SK-MEL-5 (cell line): Measurements from ENCODE around the gene MBTPS1. TPM values are rescaled to one million over a fixed set of nuclear protein-coding genes. Genes with fewer than 3 reads are reported as not detected.

Experiments used
- DNase-seq: peaks from one replicate; pipeline ENCODE4 v3.0.0-alpha.2; 2016; ENCODE audit warnings: low read depth, low spot score
- in situ Hi-C: cut with HindIII; loops from 2 replicates; pipeline ENCODE4 v1.10.0; 2016; ENCODE audit warnings: low sequenced_read_pairs, high pct_unique_total_duplicates, low pct_unique_long_range_greater_than_20kb
- small RNA-seq, 2 experiments: library from RNA; depleted of rRNA; stranded (forward); fragments of <200 nt; gene quantifications; one replicate each; pipeline ENCODE3, GENCODE V24; 2014
- total RNA-seq: library from RNA; depleted of rRNA; stranded (reverse); fragments of >200 nt; shearing (Covaris generic); gene quantifications from 2 replicates; pipeline ENCODE4 v1.2.3, GENCODE V29; 2014; rRNA removed

The MBTPS1 gene
- total RNA-seq, 1 experiment from 2014 or later = 48.7 TPM

GRCh38 chr16:84013787-84014569 is 102.8 kb downstream of the MBTPS1 start:
- in situ Hi-C loops = no loop called here
- DNase-seq = peak; percentile 90

DNA sequence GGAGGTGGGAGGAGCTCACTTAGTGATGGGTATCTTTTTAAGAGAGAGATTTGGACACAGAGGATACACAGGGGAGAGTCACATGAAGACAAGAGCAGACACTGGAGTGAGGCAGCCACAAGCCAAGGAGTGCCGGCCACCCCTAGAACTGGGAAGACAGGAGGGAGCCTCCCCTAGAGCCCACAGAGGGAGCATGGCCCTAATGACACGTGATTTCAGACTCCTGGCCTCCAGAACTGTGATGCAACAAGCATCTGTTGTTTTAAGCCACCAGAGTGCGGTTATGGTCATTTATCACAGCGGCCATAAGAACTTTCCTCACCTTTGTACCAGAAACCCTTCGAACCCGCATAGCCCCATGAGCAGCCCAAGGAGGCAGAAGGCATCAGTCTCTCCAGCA is 107.5 kb downstream of the MBTPS1 start:
- no peak for DNase-seq

GRCh38 chr16:84007965-84008364 is 108.8 kb downstream of the MBTPS1 start:
- DNase-seq = peak; percentile 22
- in situ Hi-C loops = no loop called here

More for the DNA sequence above, 107.5 kb downstream of the MBTPS1 start:
- in situ Hi-C loops = no loop called here

- no peak for DNase-seq
- in situ Hi-C loops = no loop called here
These were observed 109.2 kb downstream of the MBTPS1 start for GRCh38 chr16:84007520-84007919.

- DNase-seq = no peak
- in situ Hi-C loops = no loop called here
These were observed 111.4 kb downstream of the MBTPS1 start for GRCh38 chr16:84005391-84005790.

- no peak for DNase-seq
- in situ Hi-C loops = no loop called here
These were observed 112.3 kb downstream of the MBTPS1 start for GRCh38 chr16:84004442-84004841.

Small RNA genes lying within 50 kb of the gene (small RNA-seq; reads per million reads assigned to genes)
- 0 to 0.48 reads per million in 2 experiments for gene RNA5SP432

Other genes starting within 250 kb of the MBTPS1 start
- gene MLYCD, start 217.8 kb downstream of the MBTPS1 start, total RNA-seq = 3.4 and 3.9 TPM in 2 replicates
- gene OSGIN1, start 163.7 kb downstream of the MBTPS1 start, total RNA-seq = 88.5 and 90.9 TPM in 2 replicates
- 0.43 TPM in 1 of 2 replicates, not detected in the other for gene NECAB2, start 148.7 kb downstream of the MBTPS1 start, total RNA-seq
- 9.0 and 11.7 TPM in 2 replicates for gene SLC38A8, start 74.1 kb downstream of the MBTPS1 start, total RNA-seq
- 41.1 and 42.0 TPM in 2 replicates for gene HSDL1, start 28.2 kb upstream of the MBTPS1 start, total RNA-seq
- 0.16 and 0.63 TPM in 2 replicates for gene DNAAF1, start 28.4 kb upstream of the MBTPS1 start, total RNA-seq
- gene TAF1C, start 70.1 kb upstream of the MBTPS1 start, total RNA-seq = 39.7 and 54.1 TPM in 2 replicates
- gene ADAD2, start 74.2 kb upstream of the MBTPS1 start, total RNA-seq = 0.11 and 0.21 TPM in 2 replicates
- 3.3 and 3.5 TPM in 2 replicates for gene KCNG4, start 123.1 kb upstream of the MBTPS1 start, total RNA-seq
- 714 and 808 TPM in 2 replicates for gene WFDC1, start 177.9 kb upstream of the MBTPS1 start, total RNA-seq